Stimulated activated CD4-positive, alpha-beta T cell treated with anti-CD3 and anti-CD28 coated beads, Interleukin-12 subunit alpha, Interleukin-12 subunit beta, amount 100 ng/mL, for 4 hours (primary cell): ENCODE measurements around the gene CSPG4.
"Not testable (repeated sequence)": the region's sequence is repeated elsewhere in the genome, so short reads cannot be mapped to it uniquely, and the experiment has no call there.

ENCODE experiments used
- DNase-seq: peaks from one replicate; pipeline ENCODE4 v3.0.0-alpha.2; 2020

CSPG4 gene

GRCh38 chr15:75703440-75704262 lies 9.0 kb downstream of the CSPG4 start:
- not testable (repeated sequence) for DNase-seq

GRCh38 chr15:75702436-75702835 lies 10.2 kb downstream of the CSPG4 start:
- no peak for DNase-seq

DNA sequence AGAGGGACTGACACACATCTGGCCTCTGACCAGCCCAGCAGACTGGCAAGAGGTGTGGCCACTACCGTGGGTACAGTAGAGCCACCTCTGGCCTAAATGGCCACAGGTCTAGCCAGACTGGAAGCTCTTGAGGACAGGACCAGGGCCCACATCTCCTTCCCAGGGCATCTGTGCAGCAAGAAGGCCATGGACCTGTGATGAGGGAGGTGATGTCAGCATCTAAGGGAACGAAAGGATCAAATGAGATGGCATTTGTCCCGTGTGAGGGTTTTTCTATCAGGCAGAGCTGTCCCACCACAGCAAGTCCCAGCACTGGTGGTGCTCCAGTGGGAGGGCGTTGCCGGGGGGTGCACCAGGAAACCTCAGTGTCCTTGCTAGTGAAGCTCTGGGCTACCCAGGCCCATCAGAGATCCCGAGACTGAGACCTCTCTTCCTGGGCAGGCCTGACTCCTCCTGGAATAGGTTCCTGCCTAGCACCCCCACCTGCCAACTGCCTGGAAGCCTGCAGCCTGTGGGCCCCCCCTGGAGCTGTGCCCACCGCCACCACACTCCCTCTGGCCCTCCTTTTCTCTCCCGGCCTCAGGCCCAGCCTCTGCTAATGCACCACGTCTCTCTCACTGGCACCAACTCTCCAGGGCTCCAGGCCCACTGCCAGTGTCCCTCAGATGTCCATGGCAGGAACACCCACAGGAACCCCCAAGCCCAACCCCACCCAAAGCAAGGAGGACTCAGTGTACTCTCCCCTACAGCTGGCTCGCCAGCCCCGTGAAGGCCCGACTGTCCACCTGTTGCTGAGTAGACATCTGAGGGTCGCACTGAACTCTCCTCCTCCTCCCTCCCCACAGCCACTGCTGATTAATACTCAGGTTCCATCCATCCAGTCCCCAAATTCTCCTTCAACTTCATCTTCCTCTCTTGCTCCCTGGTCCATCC lies 11.3 kb downstream of the CSPG4 start:
- DNase-seq: not testable (repeated sequence)

DNA sequence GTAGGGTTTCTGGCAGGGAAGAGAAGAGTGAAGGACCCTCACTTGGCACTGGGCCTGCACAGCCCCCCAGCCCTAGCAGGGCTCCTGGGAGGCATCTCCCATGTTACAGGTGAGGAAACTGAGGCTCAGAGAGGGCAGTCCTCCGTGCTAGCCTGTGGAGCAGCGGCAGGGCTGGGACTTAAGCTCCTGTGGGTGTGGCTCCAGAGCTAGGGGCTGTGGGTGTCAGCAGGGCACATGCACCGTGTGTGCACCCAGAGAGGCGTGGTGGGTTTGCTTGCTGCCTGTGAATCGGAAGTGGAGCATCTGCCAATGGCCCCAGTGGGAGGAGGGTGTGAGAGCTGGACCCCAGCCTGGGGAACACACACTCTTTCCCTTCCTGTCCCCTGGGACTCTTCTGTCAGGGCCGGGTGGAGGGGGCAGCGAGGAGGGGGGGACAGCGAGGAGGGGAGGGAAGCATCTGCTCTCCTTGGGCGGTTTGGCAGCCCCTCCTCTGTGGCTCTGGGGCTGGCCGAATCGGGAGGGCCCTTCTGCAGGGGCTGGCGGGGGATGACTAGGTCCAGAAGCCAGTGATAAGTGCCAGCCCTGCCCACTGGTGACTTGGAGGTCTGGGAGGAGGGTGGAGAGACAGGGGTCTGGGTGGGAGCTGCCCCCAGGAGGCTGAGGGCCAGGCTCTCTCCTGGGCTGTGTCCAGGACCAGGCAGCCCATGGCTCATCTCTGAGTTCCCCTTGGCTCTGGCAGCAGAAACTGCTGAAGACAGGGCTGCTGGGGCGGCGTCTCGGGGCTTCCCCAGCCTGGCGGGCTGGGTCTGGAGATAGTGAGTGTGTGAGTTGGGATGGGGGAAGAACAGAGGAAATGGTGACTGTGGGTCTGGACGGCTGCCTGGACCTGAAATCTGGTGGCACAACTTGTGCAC lies 12.4 kb downstream of the CSPG4 start:
- DNase-seq: not testable (repeated sequence)

- DNase-seq: not testable (repeated sequence)
These were observed 13.1 kb downstream of the CSPG4 start for GRCh38 chr15:75699517-75699916.

DNA sequence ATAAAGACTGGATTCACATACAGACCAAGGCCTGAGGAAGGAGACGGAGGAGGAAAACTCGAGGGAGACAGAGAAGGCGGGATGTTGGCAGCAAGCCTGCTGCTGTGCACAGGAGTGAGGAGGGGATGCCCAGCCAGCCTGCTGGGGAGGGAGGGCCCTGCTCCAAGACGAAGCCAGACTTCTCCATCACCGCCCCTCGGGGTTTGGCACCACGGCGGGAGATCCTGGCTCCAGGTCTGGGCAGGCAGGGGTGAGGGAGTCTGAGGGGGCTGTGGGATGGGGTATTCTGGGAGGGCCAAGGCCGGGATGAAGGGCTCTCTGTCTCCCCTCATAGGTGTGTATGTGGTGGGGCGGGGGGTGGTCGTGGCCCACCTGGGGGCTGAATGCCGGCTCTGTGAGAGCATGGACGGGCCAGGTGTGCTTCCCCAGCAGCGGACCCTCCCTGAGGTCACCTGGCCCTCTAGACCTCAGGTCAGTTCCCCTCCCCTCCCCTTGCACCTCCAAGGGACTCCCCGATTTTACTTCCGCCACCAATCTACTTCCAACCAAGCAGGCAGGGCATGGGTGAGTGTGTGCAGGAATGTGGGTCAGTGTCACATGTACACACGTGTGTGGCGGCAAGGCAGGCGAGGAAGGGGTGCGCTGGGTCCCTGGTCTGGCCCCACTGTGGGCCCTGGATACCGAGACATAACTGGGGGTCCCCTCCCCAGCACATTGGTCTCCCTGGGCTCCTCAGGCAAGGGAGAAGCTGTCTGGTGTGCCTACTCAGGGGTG lies 14.5 kb downstream of the CSPG4 start:
- not testable (repeated sequence) for DNase-seq

DNA sequence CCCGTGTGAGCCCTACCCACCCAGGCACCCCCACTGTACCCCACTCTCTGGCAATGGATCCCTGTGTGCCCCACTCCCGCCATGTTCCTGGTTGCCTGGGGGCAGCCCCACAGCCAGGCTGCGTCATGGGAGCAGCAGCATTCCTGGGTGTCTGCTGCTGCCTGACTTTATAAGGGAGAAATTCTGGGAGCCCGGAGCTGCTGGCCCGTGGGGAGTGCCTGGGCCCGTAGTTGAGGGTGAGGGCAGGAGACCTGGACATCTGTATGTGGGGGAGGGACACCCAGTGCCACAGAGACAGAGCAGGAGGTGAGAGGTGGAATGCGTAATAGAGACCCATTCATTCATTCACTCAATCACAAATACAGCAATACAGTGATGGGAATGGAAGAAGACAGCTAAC lies 15.1 kb downstream of the CSPG4 start:
- no peak for DNase-seq

- DNase-seq: no peak
These were observed 15.8 kb downstream of the CSPG4 start for GRCh38 chr15:75696854-75697259.

GRCh38 chr15:75696311-75696720 lies 16.3 kb downstream of the CSPG4 start:
- DNase-seq: no peak

DNA sequence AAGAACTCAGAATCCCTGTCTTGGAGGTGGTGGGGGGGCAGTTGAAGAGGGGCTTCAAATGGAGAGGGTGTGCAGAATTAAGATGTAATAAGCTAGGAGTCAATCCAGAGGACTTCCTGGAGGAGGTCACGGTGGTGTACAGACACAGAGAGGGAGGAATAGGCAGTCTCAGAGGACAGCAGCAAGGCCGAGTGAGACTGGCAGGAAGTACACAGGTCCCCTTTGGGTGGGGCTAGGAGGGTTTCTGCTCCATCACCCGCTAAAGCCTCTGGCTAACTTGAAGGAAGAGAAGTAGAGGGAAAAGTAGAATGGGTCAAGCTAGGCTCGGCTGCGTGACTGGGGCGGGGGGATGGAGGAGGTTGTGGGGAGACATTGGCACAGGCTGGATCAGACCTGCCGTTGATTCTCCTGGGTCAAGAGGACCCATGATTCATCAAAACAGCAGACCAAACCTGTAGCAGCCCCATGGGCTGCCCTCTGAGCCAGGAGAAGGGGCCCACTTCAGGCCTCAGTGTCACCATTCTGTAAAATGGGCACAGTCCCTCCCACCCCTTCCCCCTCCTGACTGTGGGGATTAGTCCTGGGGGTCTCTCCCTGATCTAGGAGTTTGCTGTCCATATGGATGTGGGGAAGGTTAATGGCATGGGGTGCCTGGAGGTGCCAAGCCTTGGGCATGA lies 16.9 kb downstream of the CSPG4 start:
- no peak for DNase-seq

GRCh38 chr15:75695220-75695619 lies 17.4 kb downstream of the CSPG4 start:
- DNase-seq: no peak

DNA sequence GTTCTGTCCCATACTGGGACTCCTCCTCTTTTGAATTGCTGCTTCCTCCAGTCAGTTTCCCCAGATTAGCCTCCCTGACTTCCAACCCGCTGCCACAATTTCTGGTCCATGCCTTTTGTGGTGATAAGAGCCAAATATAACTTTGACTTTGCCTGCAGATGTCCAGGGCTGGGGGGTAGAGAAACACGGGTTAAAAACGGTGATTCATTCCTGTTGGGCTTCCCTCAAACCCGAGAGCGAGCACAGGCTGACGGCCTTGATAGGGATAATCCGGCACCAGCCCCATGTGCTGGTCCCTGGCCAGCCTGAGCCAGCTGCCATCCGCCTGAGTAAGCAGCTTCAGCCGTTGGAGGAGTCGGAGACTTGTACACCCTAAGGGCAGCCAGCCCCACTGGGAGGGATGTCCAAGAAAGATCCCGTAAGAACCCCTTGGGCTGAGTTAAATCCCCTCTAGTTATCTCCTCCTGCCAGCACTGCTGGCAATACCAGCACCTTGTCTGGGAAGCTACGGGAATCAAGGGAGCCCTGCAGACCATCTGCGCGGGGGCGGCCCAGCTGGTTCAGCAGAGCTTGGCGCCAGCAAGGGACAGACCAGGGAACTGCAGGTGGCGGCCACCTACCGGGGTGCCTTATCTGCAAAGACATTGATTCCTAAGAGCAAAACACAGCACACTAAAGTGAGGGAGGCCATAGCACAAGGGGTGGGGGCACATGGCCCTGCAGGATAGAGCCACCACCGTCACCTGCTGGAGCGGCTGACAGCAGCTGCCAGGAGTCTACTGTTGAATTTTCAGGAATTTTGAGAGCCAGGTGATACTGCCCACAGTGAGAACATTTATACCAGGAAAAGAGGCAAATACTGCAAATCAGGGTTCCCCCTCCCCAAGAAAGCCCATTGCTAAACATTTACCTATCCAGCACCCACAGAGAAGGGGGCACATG lies 18.1 kb downstream of the CSPG4 start:
- peak; percentile 5 for DNase-seq

- DNase-seq: no peak
These were observed 19.0 kb downstream of the CSPG4 start for GRCh38 chr15:75693501-75694240.

DNA sequence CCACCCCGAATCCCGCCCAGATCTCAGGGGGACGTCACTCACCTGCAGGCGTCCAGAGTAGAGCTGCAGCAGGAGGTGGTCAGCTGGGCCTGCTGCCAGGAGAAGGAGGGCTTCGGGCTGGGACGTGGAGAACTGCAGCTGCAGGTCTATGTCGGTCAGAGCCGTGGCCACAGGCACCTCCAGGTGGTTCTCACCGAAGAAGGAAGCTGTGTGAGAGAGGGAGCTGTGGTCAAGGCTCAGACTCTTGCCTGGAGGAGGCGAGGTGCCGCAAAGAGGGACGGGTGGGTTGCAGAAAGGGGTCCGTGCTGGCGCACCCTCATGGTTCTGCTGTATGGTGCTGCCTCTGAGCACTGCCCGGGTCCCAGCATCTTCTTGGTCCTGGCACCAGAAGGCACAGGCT lies 19.6 kb downstream of the CSPG4 start:
- not testable (repeated sequence) for DNase-seq

- DNase-seq: not testable (repeated sequence)
These were observed 20.3 kb downstream of the CSPG4 start for GRCh38 chr15:75692311-75692710.

DNA sequence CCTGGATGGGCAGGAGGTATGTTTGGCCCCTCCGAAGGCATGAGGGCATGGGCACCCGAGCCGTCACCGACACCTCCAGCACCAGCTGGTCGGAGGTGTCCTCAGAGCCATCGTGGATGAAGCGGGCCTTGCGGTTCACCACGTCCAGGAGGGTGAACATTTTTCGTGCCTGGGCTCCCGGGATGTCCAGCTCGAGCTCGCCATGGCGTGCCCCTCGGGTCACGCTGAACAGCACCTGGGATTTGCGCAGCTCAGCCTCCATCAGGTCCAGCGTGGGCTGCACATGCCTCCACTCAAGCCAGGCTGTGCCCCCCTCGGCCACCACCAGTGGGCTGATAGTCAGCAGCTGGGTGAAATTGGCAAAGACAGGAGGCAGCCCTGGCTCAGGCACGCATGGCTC lies 23.2 kb downstream of the CSPG4 start:
- not testable (repeated sequence) for DNase-seq

DNA sequence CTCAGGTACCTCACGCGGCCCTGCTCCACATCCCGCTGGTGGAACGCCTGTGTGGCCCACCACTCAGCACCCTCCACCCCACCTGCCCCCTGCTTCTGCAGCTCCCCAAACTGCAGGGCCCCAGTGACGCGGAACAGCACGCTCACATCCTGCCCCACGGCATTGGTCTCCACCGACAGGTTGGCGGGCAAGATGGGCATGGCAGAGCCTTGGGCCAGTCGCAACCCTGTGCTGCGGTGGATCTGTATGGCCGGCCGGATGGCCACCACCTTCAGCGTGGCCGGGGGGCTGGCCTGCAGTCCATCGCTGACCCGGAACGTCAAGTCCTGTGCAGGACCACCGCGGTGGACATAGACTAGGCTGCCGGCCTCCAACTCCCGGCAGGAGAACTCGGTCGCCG lies 23.8 kb downstream of the CSPG4 start:
- DNase-seq: no peak

GRCh38 chr15:75688278-75688557 lies 24.4 kb downstream of the CSPG4 start:
- DNase-seq: no peak

- DNase-seq: no peak
These were observed 25.0 kb downstream of the CSPG4 start for GRCh38 chr15:75687486-75688277.
